ENCODE data around the gene AP1G1. TPM values are rescaled to one million over a fixed set of nuclear protein-coding genes. Genes with fewer than 3 reads are reported as not detected.

Gene AP1G1
- total and polyA plus RNA-seq, 2 of the 8 experiments (the other 6 are each of a cell fraction or from before 2014, with no cell fraction given) = 43.9 to 68.4 TPM

DNA sequence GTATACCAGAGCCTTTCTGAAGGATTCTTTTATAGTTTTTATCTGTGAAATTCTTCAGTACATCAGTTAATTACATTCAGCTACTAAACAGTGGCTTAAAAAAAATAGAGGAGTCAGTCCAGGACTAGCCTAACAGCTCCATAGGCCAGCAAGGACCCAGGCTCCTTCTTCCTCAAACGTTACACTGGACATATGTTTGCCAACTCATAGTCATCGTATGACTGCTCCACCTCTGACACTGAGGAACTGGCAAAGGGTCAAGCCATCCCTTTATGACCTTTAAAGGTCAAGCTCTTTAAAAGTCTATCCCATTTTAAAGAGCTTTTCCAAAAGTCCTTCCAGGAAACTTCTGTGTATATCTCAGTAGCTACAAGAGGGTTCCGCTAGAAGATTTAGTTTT, 120.8 kb downstream of the AP1G1 start:
- no peak overlapping the region for H3K27ac ChIP-seq (ENCODE audit: low read depth, low read length)
- DNase-seq (ENCODE audit: low read depth in 1 of 2, low spot score in 2 of 2) = no peak
- no peak overlapping the region for H2BK120ac ChIP-seq (replicated peaks; ENCODE audit: low read depth, low read length)
- no peak overlapping the region for H4K5ac ChIP-seq (ENCODE audit: insufficient read length, low read depth, low read length)
- H4K8ac ChIP-seq (ENCODE audit: extremely low read depth, insufficient read depth, low read length) = no peak overlapping the region
- no peak overlapping the region for H3K9ac ChIP-seq (replicated peaks in 1 of 4; ENCODE audit: extremely low read depth in 1 of 4, low read depth in 3 of 4, low read length in 3 of 4)
- ChIA-PET CTCF (ENCODE audit: partially characterized antibody) (interaction anchor here (0.7 kb wide), 1 partner anchor 19 kb away, joined by 3 read pairs; no protein-coding TSS in a partner anchor), POLR2A (ENCODE audit: partially characterized antibody) (no interaction called here)
- peaks cover 3 to 32% (median 6%) of the 10 kb centered on the region in 4 experiments; a peak in 6 of 8 replicates for H3K36me3 ChIP-seq (ENCODE audit: control insufficient read depth in 2 of 4, insufficient read depth in 4 of 4, low read length in 3 of 4)
- H4K20me1 ChIP-seq (replicated peaks in 1 of 2; ENCODE audit: control insufficient read depth in 1 of 2, insufficient read depth in 2 of 2, low read length in 2 of 2) = no peaks in the 10 kb centered on the region
- H3K23ac ChIP-seq (ENCODE audit: insufficient read length) = no peak overlapping the region
- H4K91ac ChIP-seq (replicated peaks; ENCODE audit: insufficient read length, low read length) = no peak overlapping the region
- no peak overlapping the region for H3K4ac ChIP-seq (replicated peaks; ENCODE audit: insufficient read length, low read depth, low read length)
- no peaks in the 10 kb centered on the region for H3K79me2 ChIP-seq (ENCODE audit: control insufficient read depth in 1 of 2, insufficient read depth in 2 of 2, low read length in 2 of 2)
- 87% methylated on average over 3 of the region's 3 CpGs; no CpG with 5 or more reads in 1 of the 2 experiments for WGBS, 2 experiments (ENCODE audit: extremely low coverage in 1 of 2, insufficient coverage in 1 of 2, insufficient read length in 1 of 2, insufficient replicate concordance in 2 of 2, low coverage in 1 of 2, low lambda C conversion rate in 2 of 2, missing lambda C conversion rate in 1 of 2)
- H3K4me3 ChIP-seq (ENCODE audit: extremely low read depth in 1 of 4, insufficient read depth in 2 of 4, low read depth in 3 of 4, low read length in 4 of 4) = no peak overlapping the region
- H3K79me1 ChIP-seq (ENCODE audit: low read depth, low read length) = no peaks in the 10 kb centered on the region
- no peak overlapping the region for H3K56ac ChIP-seq (replicated peaks; ENCODE audit: insufficient read length, low read depth, low read length)
- no peaks in the 10 kb centered on the region for H3K4me1 ChIP-seq (replicated peaks in 1 of 4; ENCODE audit: control insufficient read depth in 3 of 4, insufficient read depth in 4 of 4, low read length in 3 of 4)
- no peak overlapping the region for H2BK5ac ChIP-seq (ENCODE audit: low read depth, low read length)
- FAIRE-seq = no peak
- H3K9me3 ChIP-seq (ENCODE audit: insufficient read depth in 2 of 2, low read depth in 1 of 2, low read length in 1 of 2) = no peaks in the 10 kb centered on the region
- no peak overlapping the region for H3K4me2 ChIP-seq (ENCODE audit: insufficient read depth in 1 of 2, low read depth in 2 of 2, low read length in 2 of 2)
- H2BK12ac ChIP-seq (ENCODE audit: low read depth, low read length) = no peak overlapping the region
- H3K23me2 ChIP-seq (ENCODE audit: low read depth, low read length) = no peaks in the 10 kb centered on the region
- no peak overlapping the region for H2AK5ac ChIP-seq (ENCODE audit: low read depth, low read length)
- no peak overlapping the region for H2BK20ac ChIP-seq (ENCODE audit: low read length)
- no peak overlapping the region for H3K14ac ChIP-seq (ENCODE audit: insufficient read length)
- no peaks in the 10 kb centered on the region for H3K27me3 ChIP-seq (replicated peaks in 1 of 4; ENCODE audit: control insufficient read depth in 3 of 4, extremely low read depth in 1 of 4, insufficient read depth in 3 of 4, low read length in 3 of 4)
- H2BK15ac ChIP-seq (ENCODE audit: low read length) = no peak overlapping the region
- no peak overlapping the region for H2AFZ ChIP-seq (ENCODE audit: low read length)
- no peak overlapping the region for H3K18ac ChIP-seq (ENCODE audit: extremely low read depth, low read length)
- TF ChIP-seq SIN3A (conservative IDR thresholded peaks at IDR 0.05 in 1 of 2, IDR thresholded peaks at IDR 0.05 in 1 of 2; ENCODE audit: low read depth in 1 of 2, low read length in 2 of 2) = no peak
- no peak for TF ChIP-seq POU5F1 (IDR thresholded peaks at IDR 0.05; ENCODE audit: low read depth, low read length)
- no peak for TF ChIP-seq SUZ12 (IDR thresholded peaks at IDR 0.05; ENCODE audit: low read length)
- TF ChIP-seq EGR1 (IDR thresholded peaks at IDR 0.05; ENCODE audit: borderline replicate concordance, low read depth, low read length) = no peak
- no peak for TF ChIP-seq HDAC6 (IDR thresholded peaks at IDR 0.05; ENCODE audit: low read depth, low read length)
- TF ChIP-seq, protein P1, sequence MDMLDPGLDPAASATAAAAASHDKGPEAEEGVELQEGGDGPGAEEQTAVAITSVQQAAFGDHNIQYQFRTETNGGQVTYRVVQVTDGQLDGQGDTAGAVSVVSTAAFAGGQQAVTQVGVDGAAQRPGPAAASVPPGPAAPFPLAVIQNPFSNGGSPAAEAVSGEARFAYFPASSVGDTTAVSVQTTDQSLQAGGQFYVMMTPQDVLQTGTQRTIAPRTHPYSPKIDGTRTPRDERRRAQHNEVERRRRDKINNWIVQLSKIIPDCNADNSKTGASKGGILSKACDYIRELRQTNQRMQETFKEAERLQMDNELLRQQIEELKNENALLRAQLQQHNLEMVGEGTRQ (IDR thresholded peaks at IDR 0.05; ENCODE audit: low read length) = no peak
- no peak for TF ChIP-seq JUND (IDR thresholded peaks at IDR 0.05; ENCODE audit: low read length)
- no peak for TF ChIP-seq BACH1 (IDR thresholded peaks at IDR 0.05; ENCODE audit: low read length)
- no peak for TF ChIP-seq CREB1 (IDR thresholded peaks at IDR 0.05)
- TF ChIP-seq RNF2 (IDR thresholded peaks at IDR 0.05; ENCODE audit: borderline replicate concordance, low read depth, low read length, missing control alignments, poor library complexity, severe bottlenecking) = no peak
- TF ChIP-seq KDM1A (IDR thresholded peaks at IDR 0.05; ENCODE audit: borderline replicate concordance, low read length) = no peak
- no peak for TF ChIP-seq CBX5 (IDR thresholded peaks at IDR 0.05; ENCODE audit: low read depth, low read length)
- TF ChIP-seq, protein P2, sequence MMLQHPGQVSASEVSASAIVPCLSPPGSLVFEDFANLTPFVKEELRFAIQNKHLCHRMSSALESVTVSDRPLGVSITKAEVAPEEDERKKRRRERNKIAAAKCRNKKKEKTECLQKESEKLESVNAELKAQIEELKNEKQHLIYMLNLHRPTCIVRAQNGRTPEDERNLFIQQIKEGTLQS (IDR thresholded peaks at IDR 0.05; ENCODE audit: insufficient read depth, low read depth, low read length) = no peak
